ENCODE data around the gene SLC49A3. TPM values are rescaled to one million over a fixed set of nuclear protein-coding genes. Genes with fewer than 3 reads are reported as not detected.

Gene SLC49A3
- total and polyA plus RNA-seq, 2 of the 13 experiments (the other 11 are each of a cell fraction or from before 2014, with no cell fraction given) = 0.07 to 0.17 TPM

DNA sequence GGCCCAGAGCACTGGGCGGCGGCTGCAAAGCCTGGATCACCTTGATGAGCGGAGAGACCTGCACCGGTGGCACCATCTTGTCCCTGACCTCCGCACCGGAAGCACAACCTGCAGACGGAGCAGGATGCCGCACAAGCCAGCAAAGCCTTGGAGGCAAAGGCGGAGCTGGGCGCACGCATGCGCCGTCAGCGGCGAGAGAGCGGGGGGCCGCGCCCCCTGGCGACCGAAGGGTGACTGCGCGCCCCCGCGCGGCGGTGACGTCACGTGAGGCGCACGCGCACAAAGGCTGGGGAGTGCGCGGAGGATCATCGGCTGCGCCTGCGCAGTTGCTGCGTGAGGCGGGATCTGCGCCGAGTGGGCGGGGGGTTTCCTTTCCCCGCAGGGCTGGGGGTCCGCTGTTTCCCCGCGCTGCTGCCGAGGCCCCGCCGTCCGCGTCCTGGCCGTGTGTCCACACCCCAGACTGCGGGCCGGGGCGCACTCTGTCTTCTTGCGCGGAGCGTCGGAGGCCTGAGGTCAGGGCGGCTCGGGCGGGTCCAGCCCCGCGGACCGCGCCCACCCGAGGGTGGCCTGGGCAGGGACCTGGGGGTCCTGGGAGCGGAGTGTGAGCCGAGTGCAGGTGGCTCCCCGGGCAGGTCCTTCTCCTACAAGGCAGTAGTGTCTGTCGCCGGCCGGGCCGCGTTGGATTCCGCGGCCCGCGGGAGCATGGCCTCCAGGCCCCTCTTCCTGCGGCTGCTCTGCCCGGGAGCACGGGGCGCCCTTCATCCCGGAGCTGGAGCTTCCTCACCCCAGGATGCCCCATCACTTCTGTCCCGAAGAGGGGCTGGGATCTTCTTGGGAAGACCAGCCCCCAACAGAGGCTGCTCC, 14.5 kb downstream of the SLC49A3 start, which contains the start of the genes ATP5ME and MYL5 (continued):
- TF ChIP-seq, protein P1, sequence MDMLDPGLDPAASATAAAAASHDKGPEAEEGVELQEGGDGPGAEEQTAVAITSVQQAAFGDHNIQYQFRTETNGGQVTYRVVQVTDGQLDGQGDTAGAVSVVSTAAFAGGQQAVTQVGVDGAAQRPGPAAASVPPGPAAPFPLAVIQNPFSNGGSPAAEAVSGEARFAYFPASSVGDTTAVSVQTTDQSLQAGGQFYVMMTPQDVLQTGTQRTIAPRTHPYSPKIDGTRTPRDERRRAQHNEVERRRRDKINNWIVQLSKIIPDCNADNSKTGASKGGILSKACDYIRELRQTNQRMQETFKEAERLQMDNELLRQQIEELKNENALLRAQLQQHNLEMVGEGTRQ (IDR thresholded peaks at IDR 0.05; ENCODE audit: low read depth, low read length) = peak; percentile 80
- TF ChIP-seq, protein P1 (CRISPR knock-in tag; IDR thresholded peaks at IDR 0.05; ENCODE audit: borderline replicate concordance) = peak; percentile 60; the same call in 1 of the 2 replicates
- no peak; the same call in 1 of the 2 replicates for TF ChIP-seq ZNF543 (CRISPR knock-in tag; IDR thresholded peaks at IDR 0.05)
- peak; percentile 14 for TF ChIP-seq MEIS2 (CRISPR knock-in tag; IDR thresholded peaks at IDR 0.05)
- TF ChIP-seq ZNF7 (CRISPR knock-in tag; IDR thresholded peaks at IDR 0.05) = no peak
- no peak for TF ChIP-seq TEAD2 (CRISPR knock-in tag; IDR thresholded peaks at IDR 0.05)
- peak; percentile 75; the same call in 1 of the 2 replicates for TF ChIP-seq RFXAP (CRISPR knock-in tag; IDR thresholded peaks at IDR 0.05; ENCODE audit: borderline replicate concordance)
- peak in 1 of 2 experiments; percentile 61; a peak in 1 of 4 replicates for TF ChIP-seq KLF16 (CRISPR knock-in tag; IDR thresholded peaks at IDR 0.05)
- no peak for TF ChIP-seq ZNF841 (CRISPR knock-in tag; IDR thresholded peaks at IDR 0.05; ENCODE audit: borderline replicate concordance)
- TF ChIP-seq, protein P2, sequence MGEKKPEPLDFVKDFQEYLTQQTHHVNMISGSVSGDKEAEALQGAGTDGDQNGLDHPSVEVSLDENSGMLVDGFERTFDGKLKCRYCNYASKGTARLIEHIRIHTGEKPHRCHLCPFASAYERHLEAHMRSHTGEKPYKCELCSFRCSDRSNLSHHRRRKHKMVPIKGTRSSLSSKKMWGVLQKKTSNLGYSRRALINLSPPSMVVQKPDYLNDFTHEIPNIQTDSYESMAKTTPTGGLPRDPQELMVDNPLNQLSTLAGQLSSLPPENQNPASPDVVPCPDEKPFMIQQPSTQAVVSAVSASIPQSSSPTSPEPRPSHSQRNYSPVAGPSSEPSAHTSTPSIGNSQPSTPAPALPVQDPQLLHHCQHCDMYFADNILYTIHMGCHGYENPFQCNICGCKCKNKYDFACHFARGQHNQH (CRISPR knock-in tag; IDR thresholded peaks at IDR 0.05) = 0 out of 2 replicates have a peak, but pooled peaks have one; percentile 28
- TF ChIP-seq, protein P3, sequence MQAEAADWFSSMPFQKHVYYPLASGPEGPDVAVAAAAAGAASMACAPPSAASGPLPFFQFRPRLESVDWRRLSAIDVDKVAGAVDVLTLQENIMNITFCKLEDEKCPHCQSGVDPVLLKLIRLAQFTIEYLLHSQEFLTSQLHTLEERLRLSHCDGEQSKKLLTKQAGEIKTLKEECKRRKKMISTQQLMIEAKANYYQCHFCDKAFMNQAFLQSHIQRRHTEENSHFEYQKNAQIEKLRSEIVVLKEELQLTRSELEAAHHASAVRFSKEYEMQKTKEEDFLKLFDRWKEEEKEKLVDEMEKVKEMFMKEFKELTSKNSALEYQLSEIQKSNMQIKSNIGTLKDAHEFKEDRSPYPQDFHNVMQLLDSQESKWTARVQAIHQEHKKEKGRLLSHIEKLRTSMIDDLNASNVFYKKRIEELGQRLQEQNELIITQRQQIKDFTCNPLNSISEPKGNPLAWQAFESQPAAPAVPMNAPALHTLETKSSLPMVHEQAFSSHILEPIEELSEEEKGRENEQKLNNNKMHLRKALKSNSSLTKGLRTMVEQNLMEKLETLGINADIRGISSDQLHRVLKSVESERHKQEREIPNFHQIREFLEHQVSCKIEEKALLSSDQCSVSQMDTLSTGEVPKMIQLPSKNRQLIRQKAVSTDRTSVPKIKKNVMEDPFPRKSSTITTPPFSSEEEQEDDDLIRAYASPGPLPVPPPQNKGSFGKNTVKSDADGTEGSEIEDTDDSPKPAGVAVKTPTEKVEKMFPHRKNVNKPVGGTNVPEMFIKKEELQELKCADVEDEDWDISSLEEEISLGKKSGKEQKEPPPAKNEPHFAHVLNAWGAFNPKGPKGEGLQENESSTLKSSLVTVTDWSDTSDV (CRISPR knock-in tag; IDR thresholded peaks at IDR 0.05) = peak; percentile 90; the same call in 1 of the 2 replicates
- no peak; the same call in 1 of the 2 replicates for TF ChIP-seq SMAD9 (CRISPR knock-in tag; IDR thresholded peaks at IDR 0.05)
- no peak for TF ChIP-seq RFXANK (CRISPR knock-in tag; IDR thresholded peaks at IDR 0.05)
- no peak for TF ChIP-seq SNRNP70 (IDR thresholded peaks at IDR 0.05; ENCODE audit: low read depth, low read length)
- TF ChIP-seq KDM2A (CRISPR knock-in tag; IDR thresholded peaks at IDR 0.05; ENCODE audit: borderline replicate concordance, low read depth) = peak; percentile 74; the same call in 1 of the 2 replicates
- TF ChIP-seq ZNF225 (CRISPR knock-in tag; IDR thresholded peaks at IDR 0.05) = peak; percentile 79
- TF ChIP-seq MXI1 (IDR thresholded peaks at IDR 0.05; ENCODE audit: borderline replicate concordance, low read depth, low read length) = peak; percentile 79
- TF ChIP-seq ZNF382 (CRISPR knock-in tag; IDR thresholded peaks at IDR 0.05; ENCODE audit: borderline replicate concordance) = no peak
- 0 out of 2 replicates have a peak, but pooled peaks have one; percentile 5 for TF ChIP-seq SNAPC2 (CRISPR knock-in tag; IDR thresholded peaks at IDR 0.05)
- TF ChIP-seq, protein P4, sequence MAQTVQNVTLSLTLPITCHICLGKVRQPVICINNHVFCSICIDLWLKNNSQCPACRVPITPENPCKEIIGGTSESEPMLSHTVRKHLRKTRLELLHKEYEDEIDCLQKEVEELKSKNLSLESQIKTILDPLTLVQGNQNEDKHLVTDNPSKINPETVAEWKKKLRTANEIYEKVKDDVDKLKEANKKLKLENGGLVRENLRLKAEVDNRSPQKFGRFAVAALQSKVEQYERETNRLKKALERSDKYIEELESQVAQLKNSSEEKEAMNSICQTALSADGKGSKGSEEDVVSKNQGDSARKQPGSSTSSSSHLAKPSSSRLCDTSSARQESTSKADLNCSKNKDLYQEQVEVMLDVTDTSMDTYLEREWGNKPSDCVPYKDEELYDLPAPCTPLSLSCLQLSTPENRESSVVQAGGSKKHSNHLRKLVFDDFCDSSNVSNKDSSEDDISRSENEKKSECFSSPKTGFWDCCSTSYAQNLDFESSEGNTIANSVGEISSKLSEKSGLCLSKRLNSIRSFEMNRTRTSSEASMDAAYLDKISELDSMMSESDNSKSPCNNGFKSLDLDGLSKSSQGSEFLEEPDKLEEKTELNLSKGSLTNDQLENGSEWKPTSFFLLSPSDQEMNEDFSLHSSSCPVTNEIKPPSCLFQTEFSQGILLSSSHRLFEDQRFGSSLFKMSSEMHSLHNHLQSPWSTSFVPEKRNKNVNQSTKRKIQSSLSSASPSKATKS (CRISPR knock-in tag; IDR thresholded peaks at IDR 0.05) = no peak
